ENCODE results near the gene TMEM125. TPM values are rescaled to one million over a fixed set of nuclear protein-coding genes. Genes with fewer than 3 reads are reported as not detected.

Gene TMEM125
- total RNA-seq, 4 donors from 2014 or later, result 4.2 to 15.5 (median 10.2) TPM

DNA sequence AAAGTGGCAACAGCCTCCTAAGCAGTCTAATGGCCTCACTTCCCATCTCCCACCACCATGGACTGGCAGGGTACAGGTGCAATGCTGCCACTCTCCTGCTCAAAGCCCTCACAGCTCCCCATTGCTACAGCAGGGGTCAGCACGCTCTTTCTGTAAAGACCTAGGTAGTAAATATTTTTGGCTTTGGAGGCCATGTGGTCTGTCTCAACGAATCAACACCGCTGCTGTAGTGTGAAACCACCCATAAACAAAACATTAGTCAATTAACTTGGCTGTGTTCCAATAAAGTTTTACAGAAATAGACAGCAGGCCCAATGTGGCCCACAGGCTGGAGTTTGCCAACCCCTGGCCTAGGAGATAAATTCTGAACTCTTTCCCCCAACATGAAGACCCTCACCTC, 44.6 kb upstream of the TMEM125 start:
- Histone ChIP-seq H3K27ac (no peak overlapping the region), H3K4me3 (no peak overlapping the region), H3K9me3 (no peaks in the 10 kb centered on the region), H3K4me1 (peaks cover 3 to 13% (median 3%) of the 10 kb centered on the region in 3 donors), H3K27me3 (no peaks in the 10 kb centered on the region), H3K36me3 (no peaks in the 10 kb centered on the region)
- intact Hi-C loops (cut with DNase I), result loop anchor here (5.0 kb wide), 1 partner anchor 192 kb away; no protein-coding TSS in a partner anchor
- no peak for TF ChIP-seq POLR2A (IDR thresholded peaks at IDR 0.05)
- WGBS, 2 donors, result 24 to 43% methylated on average over 3 of the region's 3 CpGs
- DNase-seq, result no peak

DNA sequence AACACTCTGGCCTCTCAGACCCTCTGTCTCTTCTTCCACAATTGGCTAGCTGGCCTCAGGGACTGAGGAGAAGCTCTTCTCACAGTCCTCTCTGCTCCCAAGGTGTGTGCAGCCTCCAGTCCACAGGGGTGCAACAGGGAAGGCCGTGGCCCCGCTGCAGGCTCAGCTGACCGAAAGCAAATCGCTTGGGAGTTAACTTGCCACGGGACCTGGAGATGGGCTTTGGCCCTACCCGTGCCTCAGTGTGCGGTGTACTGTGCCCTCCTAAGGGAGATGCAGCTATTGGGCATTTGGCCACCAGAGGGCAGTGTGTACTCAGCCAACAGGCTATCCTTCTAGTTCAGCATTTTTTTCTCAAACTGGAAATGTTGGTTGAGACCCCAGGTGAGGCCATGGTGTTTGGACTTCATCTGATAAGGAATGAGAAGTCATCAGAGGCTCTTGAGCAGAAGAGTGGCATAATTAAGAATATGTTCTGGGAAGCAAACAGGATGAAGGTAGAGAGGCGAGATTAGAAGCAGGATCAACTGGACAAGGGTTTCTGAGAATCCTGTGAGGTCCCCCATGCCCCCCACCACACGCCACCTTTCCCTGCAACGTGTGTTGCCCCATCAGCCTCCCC, 42.5 kb upstream of the TMEM125 start:
- Histone ChIP-seq H3K36me3 (no peaks in the 10 kb centered on the region), H3K27me3 (no peaks in the 10 kb centered on the region), H3K9me3 (no peaks in the 10 kb centered on the region), H3K4me3 (no peak overlapping the region), H3K4me1 (peaks cover 3 to 18% (median 3%) of the 10 kb centered on the region in 3 donors), H3K27ac (no peak overlapping the region)
- peak; percentile 9 for DNase-seq
- WGBS, 2 donors, result 17 to 39% methylated on average over 3 to 8 of the region's 10 CpGs
- intact Hi-C loops (cut with DNase I), result loop anchor here (5.0 kb wide), 1 partner anchor 190 kb away; no protein-coding TSS in a partner anchor
- TF ChIP-seq CTCF (IDR thresholded peaks at IDR 0.05) (peak; percentile 88 to 95 (median 92)), POLR2A (IDR thresholded peaks at IDR 0.05) (no peak)

DNA sequence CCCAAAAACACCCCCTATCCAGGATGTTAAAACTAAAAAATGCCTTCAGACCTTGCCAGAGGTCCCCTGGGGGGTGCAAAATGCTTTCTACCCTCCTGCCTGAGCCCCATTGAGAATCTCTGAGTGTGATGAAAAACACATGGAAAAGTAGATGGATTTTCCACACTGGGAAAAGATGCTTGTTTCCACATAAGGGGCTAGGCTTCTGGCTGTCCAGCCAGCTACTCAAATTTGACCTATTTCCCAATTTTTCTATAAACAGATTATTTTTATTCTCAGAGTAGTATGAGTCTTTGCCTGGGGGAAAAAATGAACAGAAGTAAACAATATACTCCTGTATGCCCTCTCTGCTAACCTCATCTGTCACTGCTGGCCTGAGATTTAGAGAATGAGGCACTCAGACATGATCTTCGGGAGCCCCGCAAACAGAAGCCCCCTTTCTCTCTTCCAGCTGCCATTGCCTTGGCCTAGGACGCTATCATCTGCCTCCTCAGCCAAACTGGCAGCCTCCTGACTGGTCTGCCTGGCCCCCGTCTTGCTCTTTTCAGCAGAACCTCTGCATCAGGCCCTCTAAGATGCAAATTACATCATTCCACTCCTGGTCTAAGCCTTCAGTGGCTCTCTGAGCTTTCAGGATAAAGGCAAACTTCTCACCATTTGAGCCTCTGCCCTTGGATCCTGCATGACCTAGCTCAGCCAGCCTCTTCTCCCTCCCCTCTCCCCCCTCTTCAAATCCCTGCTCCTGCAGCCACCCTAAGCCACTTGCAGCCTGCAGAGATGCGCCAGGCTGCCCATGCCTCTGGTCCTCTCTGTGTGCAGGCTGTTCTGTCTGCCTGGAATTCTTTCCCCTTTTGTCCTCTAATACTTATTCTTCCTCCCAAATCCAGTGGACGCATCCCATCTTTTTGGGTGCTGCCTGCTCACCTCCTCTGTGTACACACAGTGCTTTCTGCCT, 39.7 kb upstream of the TMEM125 start:
- TF ChIP-seq CTCF (IDR thresholded peaks at IDR 0.05), result no peak
- no peak for TF ChIP-seq POLR2A (IDR thresholded peaks at IDR 0.05)
- Histone ChIP-seq H3K4me3 (no peak overlapping the region), H3K4me1 (peaks cover 3 to 19% (median 3%) of the 10 kb centered on the region in 3 donors), H3K27me3 (no peaks in the 10 kb centered on the region), H3K36me3 (no peaks in the 10 kb centered on the region), H3K9me3 (no peaks in the 10 kb centered on the region), H3K27ac (peak overlapping the region in 2 of 4 donors; percentile 47 to 56)
- intact Hi-C loops (cut with DNase I), result loop anchor here (5.0 kb wide), 1 partner anchor 187 kb away; no protein-coding TSS in a partner anchor
- 67 to 81% methylated on average over 6 of the region's 6 CpGs for WGBS, 2 donors
- DNase-seq, result no peak

GRCh38 chr1:43232074-43232473, 37.7 kb upstream of the TMEM125 start:
- TF ChIP-seq POLR2A (IDR thresholded peaks at IDR 0.05) (no peak), CTCF (IDR thresholded peaks at IDR 0.05) (no peak)
- intact Hi-C loops (cut with DNase I), result no loop called here

DNA sequence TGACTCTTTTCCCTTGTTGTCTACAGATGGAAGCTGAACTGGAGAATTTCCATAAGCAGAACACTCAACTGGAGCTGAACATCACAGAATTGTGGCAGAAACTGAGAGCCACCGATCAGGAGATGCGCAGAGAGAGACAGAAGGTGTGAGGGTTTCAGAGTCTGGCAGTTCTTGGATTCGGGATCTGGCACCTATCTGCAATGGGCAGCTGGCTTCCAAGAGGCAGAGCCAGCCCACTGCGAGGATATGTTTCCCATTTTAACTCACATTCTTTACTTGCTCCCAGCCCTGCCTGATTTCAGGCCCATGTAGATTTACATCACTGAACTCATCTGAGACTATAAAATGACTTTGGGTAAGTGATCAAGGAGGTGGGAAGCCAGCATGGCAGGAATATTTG, 37.3 kb upstream of the TMEM125 start:
- H3K36me3 ChIP-seq, result no peaks in the 10 kb centered on the region
- intact Hi-C loops (cut with DNase I), result no loop called here
- TF ChIP-seq POLR2A (IDR thresholded peaks at IDR 0.05) (no peak), CTCF (IDR thresholded peaks at IDR 0.05) (no peak)
- no peak for DNase-seq
- H3K9me3 ChIP-seq, result no peaks in the 10 kb centered on the region
- H3K27ac ChIP-seq, result no peak overlapping the region
- H3K27me3 ChIP-seq, result no peaks in the 10 kb centered on the region
- H3K4me1 ChIP-seq, result peaks cover 0 to 22% (median 0%) of the 10 kb centered on the region in 3 donors
- WGBS, 2 donors, result 83 to 91% methylated on average over 4 of the region's 4 CpGs
- no peak overlapping the region for H3K4me3 ChIP-seq

More at GRCh38 chr1:43232074-43232473, 37.7 kb upstream of the TMEM125 start:
- Histone ChIP-seq H3K27ac (no peak overlapping the region), H3K4me3 (no peak overlapping the region), H3K9me3 (no peaks in the 10 kb centered on the region), H3K36me3 (no peaks in the 10 kb centered on the region), H3K4me1 (peaks cover 2 to 25% (median 3%) of the 10 kb centered on the region in 3 donors), H3K27me3 (no peaks in the 10 kb centered on the region)
- WGBS, 2 donors, result 28 to 47% methylated on average over 4 of the region's 4 CpGs
- no peak for DNase-seq

Measured in esophagus squamous epithelium (tissue), 5 donors.